HCT116 (cell line): ENCODE results near the gene IQCN. TPM values are rescaled to one million over a fixed set of nuclear protein-coding genes. Genes with fewer than 3 reads are reported as not detected.

Source experiments
- ATAC-seq: fragments of 200-7000 bp; cut with Tn5 transposase; 2 replicates; pipeline ENCODE4 v1.9.1; 2020; ENCODE audit warnings: mild to moderate bottlenecking, moderate library complexity
- BruUV-seq: library from RNA; stranded (reverse); fragments of 400-500 nt; replicated peaks from 2 replicates; lab custom pipeline; 2021; lab: Mats Ljungman, UMichigan
- CTCF ChIA-PET: fragments of 300-600 bp; sonication (Branson Sonifier 250); formaldehyde crosslinking; loops from one replicate; lab custom pipeline; 2021; ENCODE audit warnings: antibody characterized with exemption; lab: Charles Lee
- POLR2A ChIA-PET: fragments of 300-600, 350-600 bp; sonication (Branson Sonifier 250); formaldehyde crosslinking; loops from one replicate; lab custom pipeline; 2021; ENCODE audit warnings: antibody characterized with exemption; lab: Charles Lee
- RAD21 ChIA-PET, 2 experiments: fragments of 300-600 bp; sonication (Branson Sonifier 250); formaldehyde crosslinking; loops; one replicate each; lab custom pipeline; 2023; ENCODE audit warnings: low total read pairs in 2 of 2; ENCODE audit not compliant: uncharacterized antibody in 2 of 2, unreplicated experiment in 2 of 2, low non-redundant PET in 1 of 2; lab: Charles Lee
- DNase-seq: peaks from one replicate; pipeline ENCODE4 v3.0.0-alpha.2; 2010; ENCODE audit warnings: low read depth, low spot score
- H2AFZ ChIP-seq: fragments of 200-600 bp; shearing (Covaris generic), sonication (generic); 2 replicates; pipeline ENCODE4 v1.6.1; 2017; ENCODE audit warnings: low read depth, mixed run types, mixed read lengths, antibody characterized with exemption, low read length; ENCODE audit not compliant: poor library complexity, severe bottlenecking
- H3K27ac ChIP-seq: 2 replicates; pipeline ENCODE4 v1.5.1; 2012; ENCODE audit warnings: low read depth, low read length
- H3K27me3 ChIP-seq: fragments of 200-600 bp; sonication (generic); 2 replicates; pipeline ENCODE4 v1.6.1; 2016; ENCODE audit warnings: mixed run types, low read length, mixed read lengths; ENCODE audit not compliant: insufficient read depth
- H3K36me3 ChIP-seq, 2 experiments: fragments of 200-500 bp in 1 of 2; fragments of 200-600 bp in 1 of 2; sonication (Bioruptor generic) in 1 of 2; sonication (generic) in 1 of 2; 2 replicates each; pipeline versions ENCODE4 v1.5.1 to v1.6.1; 2014 to 2016; ENCODE audit warnings: low read length in 2 of 2, inconsistent platforms in 1 of 2, mixed read lengths in 1 of 2, mixed run types in 1 of 2; ENCODE audit not compliant: insufficient read depth in 2 of 2, control insufficient read depth in 1 of 2
- H3K4me1 ChIP-seq, 2 experiments: fragments of 200-600 bp in 1 of 2; sonication (generic) in 1 of 2; 2 replicates each; pipeline versions ENCODE4 v1.5.1 to v1.6.1; 2012 to 2017; ENCODE audit warnings: low read length in 2 of 2, inconsistent platforms in 1 of 2, mild to moderate bottlenecking in 1 of 2, mixed read lengths in 1 of 2, mixed run types in 1 of 2, moderate library complexity in 1 of 2; ENCODE audit not compliant: insufficient read depth in 2 of 2, control insufficient read depth in 1 of 2
- H3K4me2 ChIP-seq: fragments of 200-600 bp; sonication (generic); 2 replicates; pipeline ENCODE4 v1.6.1; 2017; ENCODE audit warnings: mixed run types, low read length, mixed read lengths
- H3K4me3 ChIP-seq, 2 experiments: fragments of 200-600 bp in 1 of 2; sonication (generic) in 1 of 2; replicated peaks in 1 of 2; 2 replicates each; pipeline ENCODE4 v1.5.1; 2011 to 2016; ENCODE audit warnings: low read length in 2 of 2, control low read depth in 1 of 2, low read depth in 1 of 2, mild to moderate bottlenecking in 1 of 2, mixed read lengths in 1 of 2, mixed run types in 1 of 2
- H3K79me2 ChIP-seq: fragments of 200-600 bp; sonication (generic); 2 replicates; pipeline ENCODE4 v1.6.1; 2017; ENCODE audit warnings: mild to moderate bottlenecking, mixed run types, low read length, moderate library complexity, mixed read lengths; ENCODE audit not compliant: insufficient read depth
- H3K9ac ChIP-seq: fragments of 200-600 bp; sonication (generic); 2 replicates; pipeline ENCODE4 v1.6.1; 2016; ENCODE audit warnings: low read length, mixed read lengths
- H3K9me2 ChIP-seq: fragments of 200-600 bp; sonication (generic), shearing (Covaris generic); 2 replicates; pipeline ENCODE4 v1.6.1; 2017; ENCODE audit warnings: mixed run types, mild to moderate bottlenecking, moderate library complexity; ENCODE audit not compliant: insufficient read depth
- H3K9me3 ChIP-seq, 2 experiments: fragments of 200-500 bp in 1 of 2; fragments of 200-600 bp in 1 of 2; sonication (Bioruptor generic) in 1 of 2; sonication (generic) in 1 of 2; 2 replicates each; pipeline ENCODE4 v1.6.1; 2014 to 2017; ENCODE audit warnings: low read length in 2 of 2, mixed read lengths in 2 of 2, inconsistent platforms in 1 of 2, low read depth in 1 of 2, mild to moderate bottlenecking in 1 of 2, mixed run types in 1 of 2, moderate library complexity in 1 of 2; ENCODE audit not compliant: control insufficient read depth in 1 of 2, insufficient read depth in 1 of 2
- H4K20me1 ChIP-seq: fragments of 200-600 bp; sonication (generic), shearing (Covaris generic); 2 replicates; pipeline ENCODE4 v1.6.1; 2017; ENCODE audit warnings: mixed run types, mild to moderate bottlenecking, moderate library complexity; ENCODE audit not compliant: insufficient read depth
- CBX3 ChIP-seq: IDR thresholded peaks from 2 replicates; pipeline ENCODE4 v1.6.1; 2012; ENCODE audit warnings: low read depth
- CEBPB ChIP-seq: IDR thresholded peaks from 2 replicates; pipeline ENCODE4 v1.6.1; 2012; ENCODE audit warnings: low read depth
- CTCF ChIP-seq, 3 experiments: fragments of 200-600 bp in 1 of 3; sonication (generic) in 1 of 3; IDR thresholded peaks in 2 of 3; conservative IDR thresholded peaks in 1 of 3; 2 replicates each; pipeline ENCODE4 v1.5.1; 2012 to 2017; ENCODE audit warnings: low read depth in 2 of 3, low read length in 2 of 3, antibody characterized with exemption in 1 of 3, borderline replicate concordance in 1 of 3, control low read depth in 1 of 3, mild to moderate bottlenecking in 1 of 3, mixed read lengths in 1 of 3, mixed run types in 1 of 3, moderate library complexity in 1 of 3; ENCODE audit not compliant: insufficient read depth in 1 of 3
- EGR1 ChIP-seq: IDR thresholded peaks from 2 replicates; pipeline ENCODE4 v1.6.1; 2012; ENCODE audit warnings: low read depth
- EZH2 ChIP-seq: fragments of 200-600 bp; sonication (generic); IDR thresholded peaks from 2 replicates; pipeline ENCODE4 v1.6.1; 2017; ENCODE audit warnings: antibody characterized with exemption, mixed run types
- POLR2A ChIP-seq: IDR thresholded peaks from 2 replicates; pipeline ENCODE4 v1.7.0; 2011; ENCODE audit warnings: borderline replicate concordance; ENCODE audit not compliant: insufficient read depth, insufficient read length; ENCODE audit errors: extremely low read depth
- POLR2AphosphoS5 ChIP-seq: IDR thresholded peaks from 2 replicates; pipeline ENCODE4 v1.6.1; 2011; ENCODE audit warnings: mild to moderate bottlenecking, low read depth, low read length, moderate library complexity
- SP1 ChIP-seq: IDR thresholded peaks from 2 replicates; pipeline ENCODE4 v1.6.1; 2012; ENCODE audit warnings: low read depth
- TCF7L2 ChIP-seq: IDR thresholded peaks from 2 replicates; pipeline ENCODE4 v1.7.0; 2011; ENCODE audit warnings: borderline replicate concordance, inconsistent platforms; ENCODE audit not compliant: insufficient read depth, insufficient read length; ENCODE audit errors: extremely low read depth
- intact Hi-C: fragments of 100-400 bp; cut with micrococcal nuclease; formaldehyde crosslinking; loops from 2 replicates; pipeline ENCODE4 v1.10.0; 2022
- total RNA-seq: library from RNA; stranded (reverse); gene quantifications from one replicate; pipeline ENCODE4 v1.2.1, GENCODE V29; 2021; ENCODE audit not compliant: unreplicated experiment
- TF ChIP-seq, protein P1 (sequence below): IDR thresholded peaks from 2 replicates; pipeline ENCODE4 v1.6.1; 2012; ENCODE audit warnings: low read depth

The IQCN gene
- total RNA-seq, 1 experiment from 2014 or later: 4.8 TPM

DNA sequence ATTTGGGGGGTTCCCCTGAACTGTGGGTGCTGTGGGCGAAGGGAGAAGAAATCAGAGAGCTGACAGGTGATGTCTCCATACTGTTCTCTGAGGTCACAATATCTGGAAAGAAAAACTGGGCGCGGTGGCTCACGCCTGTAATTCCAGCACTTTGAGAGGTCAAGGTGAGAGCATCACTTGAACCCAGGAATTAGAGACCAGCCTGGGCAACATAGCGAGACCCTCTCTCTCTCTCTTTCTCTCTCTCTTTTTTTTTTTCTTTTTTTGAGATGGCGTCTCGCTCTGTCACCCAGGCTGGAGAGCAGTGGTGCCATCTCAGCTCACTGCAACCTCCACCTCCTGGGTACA is 21.9 kb downstream of the IQCN start:
- Histone ChIP-seq H3K79me2 (no peaks in the 10 kb centered on the region), H3K9me3 (no peaks in the 10 kb centered on the region), H3K27ac (no peak overlapping the region), H3K4me1 (peaks cover 0 to 28% of the 10 kb centered on the region in 2 experiments; a peak in 2 of 4 replicates), H3K27me3 (no peaks in the 10 kb centered on the region), H3K4me2 (no peak overlapping the region), H3K9me2 (no peaks in the 10 kb centered on the region), H3K4me3 (no peak overlapping the region), H2AFZ (no peak overlapping the region), H3K36me3 (no peaks in the 10 kb centered on the region), H3K9ac (no peak overlapping the region), H4K20me1 (no peaks in the 10 kb centered on the region)
- BruUV-seq: no TSS peak
- TF ChIP-seq CTCF (IDR thresholded peaks at IDR 0.05 in 2 of 3, conservative IDR thresholded peaks at IDR 0.05 in 1 of 3; ENCODE audit: borderline replicate concordance in 1 of 3, insufficient read depth in 1 of 3, low read depth in 2 of 3, low read length in 2 of 3) (no peak), CEBPB (no peak), EGR1 (no peak), TCF7L2 (no peak), POLR2AphosphoS5 (no peak), SP1 (no peak), EZH2 (no peak), POLR2A (no peak), CBX3 (no peak)
- TF ChIP-seq, protein P1, sequence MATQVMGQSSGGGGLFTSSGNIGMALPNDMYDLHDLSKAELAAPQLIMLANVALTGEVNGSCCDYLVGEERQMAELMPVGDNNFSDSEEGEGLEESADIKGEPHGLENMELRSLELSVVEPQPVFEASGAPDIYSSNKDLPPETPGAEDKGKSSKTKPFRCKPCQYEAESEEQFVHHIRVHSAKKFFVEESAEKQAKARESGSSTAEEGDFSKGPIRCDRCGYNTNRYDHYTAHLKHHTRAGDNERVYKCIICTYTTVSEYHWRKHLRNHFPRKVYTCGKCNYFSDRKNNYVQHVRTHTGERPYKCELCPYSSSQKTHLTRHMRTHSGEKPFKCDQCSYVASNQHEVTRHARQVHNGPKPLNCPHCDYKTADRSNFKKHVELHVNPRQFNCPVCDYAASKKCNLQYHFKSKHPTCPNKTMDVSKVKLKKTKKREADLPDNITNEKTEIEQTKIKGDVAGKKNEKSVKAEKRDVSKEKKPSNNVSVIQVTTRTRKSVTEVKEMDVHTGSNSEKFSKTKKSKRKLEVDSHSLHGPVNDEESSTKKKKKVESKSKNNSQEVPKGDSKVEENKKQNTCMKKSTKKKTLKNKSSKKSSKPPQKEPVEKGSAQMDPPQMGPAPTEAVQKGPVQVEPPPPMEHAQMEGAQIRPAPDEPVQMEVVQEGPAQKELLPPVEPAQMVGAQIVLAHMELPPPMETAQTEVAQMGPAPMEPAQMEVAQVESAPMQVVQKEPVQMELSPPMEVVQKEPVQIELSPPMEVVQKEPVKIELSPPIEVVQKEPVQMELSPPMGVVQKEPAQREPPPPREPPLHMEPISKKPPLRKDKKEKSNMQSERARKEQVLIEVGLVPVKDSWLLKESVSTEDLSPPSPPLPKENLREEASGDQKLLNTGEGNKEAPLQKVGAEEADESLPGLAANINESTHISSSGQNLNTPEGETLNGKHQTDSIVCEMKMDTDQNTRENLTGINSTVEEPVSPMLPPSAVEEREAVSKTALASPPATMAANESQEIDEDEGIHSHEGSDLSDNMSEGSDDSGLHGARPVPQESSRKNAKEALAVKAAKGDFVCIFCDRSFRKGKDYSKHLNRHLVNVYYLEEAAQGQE: no peak
- intact Hi-C loops: loop anchor here (1.0 to 10.0 kb wide), 2 partner anchors 245 to 318 kb away; partner anchors contain the start of gene CCDC124
- ChIA-PET RAD21 (interaction anchor here (1.0 to 2.0 kb wide), 5 partner anchors 28 to 143 kb away, joined by 3 to 11 read pairs (median 6); partner anchors contain the start of gene RAB3A (in 1 of the 2)), POLR2A (interaction anchor here (0.5 to 1.0 kb wide), 4 partner anchors 22 to 95 kb away, joined by 3 read pairs; partner anchors contain the start of gene IQCN), CTCF (interaction anchor here (0.7 to 7.0 kb wide), 14 partner anchors 21 to 309 kb away, joined by 3 to 106 read pairs (median 5); partner anchors contain the start of genes IQCN, MPV17L2 and RAB3A)
- DNase-seq (no peak), ATAC-seq (no peak)
